HCT116 (cell line): ENCODE results near the gene VIT. TPM values are rescaled to one million over a fixed set of nuclear protein-coding genes. Genes with fewer than 3 reads are reported as not detected.

Source experiments
- ATAC-seq: fragments of 200-7000 bp; cut with Tn5 transposase; 2 replicates; pipeline ENCODE4 v1.9.1; 2020; ENCODE audit warnings: mild to moderate bottlenecking, moderate library complexity
- BruUV-seq: library from RNA; stranded (reverse); fragments of 400-500 nt; replicated peaks from 2 replicates; lab custom pipeline; 2021; lab: Mats Ljungman, UMichigan
- CTCF ChIA-PET: fragments of 300-600 bp; sonication (Branson Sonifier 250); formaldehyde crosslinking; loops from one replicate; lab custom pipeline; 2021; ENCODE audit warnings: antibody characterized with exemption; lab: Charles Lee
- POLR2A ChIA-PET: fragments of 300-600, 350-600 bp; sonication (Branson Sonifier 250); formaldehyde crosslinking; loops from one replicate; lab custom pipeline; 2021; ENCODE audit warnings: antibody characterized with exemption; lab: Charles Lee
- RAD21 ChIA-PET, 2 experiments: fragments of 300-600 bp; sonication (Branson Sonifier 250); formaldehyde crosslinking; loops; one replicate each; lab custom pipeline; 2023; ENCODE audit warnings: low total read pairs in 2 of 2; ENCODE audit not compliant: uncharacterized antibody in 2 of 2, unreplicated experiment in 2 of 2, low non-redundant PET in 1 of 2; lab: Charles Lee
- DNase-seq: peaks from one replicate; pipeline ENCODE4 v3.0.0-alpha.2; 2010; ENCODE audit warnings: low read depth, low spot score
- H2AFZ ChIP-seq: fragments of 200-600 bp; shearing (Covaris generic), sonication (generic); 2 replicates; pipeline ENCODE4 v1.6.1; 2017; ENCODE audit warnings: low read depth, mixed run types, mixed read lengths, antibody characterized with exemption, low read length; ENCODE audit not compliant: poor library complexity, severe bottlenecking
- H3K27ac ChIP-seq: 2 replicates; pipeline ENCODE4 v1.5.1; 2012; ENCODE audit warnings: low read depth, low read length
- H3K27me3 ChIP-seq: fragments of 200-600 bp; sonication (generic); 2 replicates; pipeline ENCODE4 v1.6.1; 2016; ENCODE audit warnings: mixed run types, low read length, mixed read lengths; ENCODE audit not compliant: insufficient read depth
- H3K36me3 ChIP-seq, 2 experiments: fragments of 200-500 bp in 1 of 2; fragments of 200-600 bp in 1 of 2; sonication (Bioruptor generic) in 1 of 2; sonication (generic) in 1 of 2; 2 replicates each; pipeline versions ENCODE4 v1.5.1 to v1.6.1; 2014 to 2016; ENCODE audit warnings: low read length in 2 of 2, inconsistent platforms in 1 of 2, mixed read lengths in 1 of 2, mixed run types in 1 of 2; ENCODE audit not compliant: insufficient read depth in 2 of 2, control insufficient read depth in 1 of 2
- H3K4me1 ChIP-seq, 2 experiments: fragments of 200-600 bp in 1 of 2; sonication (generic) in 1 of 2; 2 replicates each; pipeline versions ENCODE4 v1.5.1 to v1.6.1; 2012 to 2017; ENCODE audit warnings: low read length in 2 of 2, inconsistent platforms in 1 of 2, mild to moderate bottlenecking in 1 of 2, mixed read lengths in 1 of 2, mixed run types in 1 of 2, moderate library complexity in 1 of 2; ENCODE audit not compliant: insufficient read depth in 2 of 2, control insufficient read depth in 1 of 2
- H3K4me2 ChIP-seq: fragments of 200-600 bp; sonication (generic); 2 replicates; pipeline ENCODE4 v1.6.1; 2017; ENCODE audit warnings: mixed run types, low read length, mixed read lengths
- H3K4me3 ChIP-seq, 2 experiments: fragments of 200-600 bp in 1 of 2; sonication (generic) in 1 of 2; replicated peaks in 1 of 2; 2 replicates each; pipeline ENCODE4 v1.5.1; 2011 to 2016; ENCODE audit warnings: low read length in 2 of 2, control low read depth in 1 of 2, low read depth in 1 of 2, mild to moderate bottlenecking in 1 of 2, mixed read lengths in 1 of 2, mixed run types in 1 of 2
- H3K79me2 ChIP-seq: fragments of 200-600 bp; sonication (generic); 2 replicates; pipeline ENCODE4 v1.6.1; 2017; ENCODE audit warnings: mild to moderate bottlenecking, mixed run types, low read length, moderate library complexity, mixed read lengths; ENCODE audit not compliant: insufficient read depth
- H3K9ac ChIP-seq: fragments of 200-600 bp; sonication (generic); 2 replicates; pipeline ENCODE4 v1.6.1; 2016; ENCODE audit warnings: low read length, mixed read lengths
- H3K9me2 ChIP-seq: fragments of 200-600 bp; sonication (generic), shearing (Covaris generic); 2 replicates; pipeline ENCODE4 v1.6.1; 2017; ENCODE audit warnings: mixed run types, mild to moderate bottlenecking, moderate library complexity; ENCODE audit not compliant: insufficient read depth
- H3K9me3 ChIP-seq, 2 experiments: fragments of 200-500 bp in 1 of 2; fragments of 200-600 bp in 1 of 2; sonication (Bioruptor generic) in 1 of 2; sonication (generic) in 1 of 2; 2 replicates each; pipeline ENCODE4 v1.6.1; 2014 to 2017; ENCODE audit warnings: low read length in 2 of 2, mixed read lengths in 2 of 2, inconsistent platforms in 1 of 2, low read depth in 1 of 2, mild to moderate bottlenecking in 1 of 2, mixed run types in 1 of 2, moderate library complexity in 1 of 2; ENCODE audit not compliant: control insufficient read depth in 1 of 2, insufficient read depth in 1 of 2
- H4K20me1 ChIP-seq: fragments of 200-600 bp; sonication (generic), shearing (Covaris generic); 2 replicates; pipeline ENCODE4 v1.6.1; 2017; ENCODE audit warnings: mixed run types, mild to moderate bottlenecking, moderate library complexity; ENCODE audit not compliant: insufficient read depth
- CEBPB ChIP-seq: IDR thresholded peaks from 2 replicates; pipeline ENCODE4 v1.6.1; 2012; ENCODE audit warnings: low read depth
- FOSL1 ChIP-seq: IDR thresholded peaks from 2 replicates; pipeline ENCODE4 v1.6.1; 2012; ENCODE audit warnings: low read depth
- RAD21 ChIP-seq: IDR thresholded peaks from 2 replicates; pipeline ENCODE4 v1.6.1; 2012; ENCODE audit warnings: low read depth, mild to moderate bottlenecking
- TCF7L2 ChIP-seq: IDR thresholded peaks from 2 replicates; pipeline ENCODE4 v1.7.0; 2011; ENCODE audit warnings: borderline replicate concordance, inconsistent platforms; ENCODE audit not compliant: insufficient read depth, insufficient read length; ENCODE audit errors: extremely low read depth
- ZFX ChIP-seq: fragments of 450-650 bp; IDR thresholded peaks from 2 replicates; pipeline ENCODE4 v1.6.1; 2017
- intact Hi-C: fragments of 100-400 bp; cut with micrococcal nuclease; formaldehyde crosslinking; loops from 2 replicates; pipeline ENCODE4 v1.10.0; 2022
- total RNA-seq: library from RNA; stranded (reverse); gene quantifications from one replicate; pipeline ENCODE4 v1.2.1, GENCODE V29; 2021; ENCODE audit not compliant: unreplicated experiment
- TF ChIP-seq, protein P1 (sequence below): IDR thresholded peaks from 2 replicates; pipeline ENCODE4 v1.6.1; 2012; ENCODE audit warnings: low read depth
- TF ChIP-seq, protein P2 (sequence below): IDR thresholded peaks from 2 replicates; pipeline ENCODE4 v1.6.1; 2012

VIT gene
- total RNA-seq, 1 experiment from 2014 or later, result not detected

DNA sequence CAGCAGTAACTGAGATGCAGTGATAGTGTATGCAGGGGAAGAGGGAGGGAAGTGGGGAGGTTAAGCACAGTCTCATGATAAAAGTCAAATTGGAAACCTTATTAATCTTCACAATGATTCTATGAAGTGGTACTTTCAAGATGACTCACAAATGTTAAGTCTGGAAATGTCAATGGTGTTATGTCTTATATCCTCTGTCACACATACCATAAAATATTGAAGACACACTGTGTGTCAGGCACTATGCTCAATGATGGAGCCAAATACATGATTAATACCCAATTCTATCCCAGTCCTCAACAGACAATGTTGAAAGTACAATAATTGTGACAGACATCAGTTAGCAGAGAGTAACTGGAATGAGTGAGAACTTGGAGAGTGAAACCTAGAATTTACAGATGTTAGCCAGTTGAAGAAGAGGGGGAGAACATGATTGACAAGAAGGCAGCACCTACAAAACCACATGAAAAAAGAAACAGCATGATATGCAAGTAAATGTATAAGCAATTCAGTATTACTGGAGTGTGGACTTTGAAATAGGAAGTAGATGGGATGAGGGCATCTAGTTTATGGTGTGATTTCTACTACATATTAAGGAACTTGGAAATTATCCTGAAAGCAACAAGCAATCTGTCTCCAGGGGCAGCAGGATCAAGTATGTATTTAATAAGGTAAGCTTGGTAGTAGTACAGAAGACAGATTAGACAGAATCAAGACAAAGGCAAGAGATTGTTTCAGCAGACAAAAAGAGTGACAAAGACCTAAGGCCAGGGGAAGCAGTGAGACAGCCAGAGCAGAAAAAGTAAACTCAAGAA is 162.3 kb downstream of the VIT start:
- Histone ChIP-seq H3K9me3 (no peaks in the 10 kb centered on the region), H3K79me2 (no peaks in the 10 kb centered on the region), H3K27ac (no peak overlapping the region), H3K4me2 (no peak overlapping the region), H3K27me3 (no peaks in the 10 kb centered on the region), H3K4me3 (no peak overlapping the region), H4K20me1 (no peaks in the 10 kb centered on the region), H2AFZ (no peak overlapping the region), H3K9me2 (no peaks in the 10 kb centered on the region), H3K36me3 (no peaks in the 10 kb centered on the region), H3K4me1 (no peaks in the 10 kb centered on the region), H3K9ac (no peak overlapping the region)
- ATAC-seq, result no peak
- intact Hi-C loops, result no loop called here
- TF ChIP-seq RAD21 (no peak), ZFX (no peak), FOSL1 (no peak), TCF7L2 (no peak), CEBPB (no peak)
- TF ChIP-seq, protein P1, sequence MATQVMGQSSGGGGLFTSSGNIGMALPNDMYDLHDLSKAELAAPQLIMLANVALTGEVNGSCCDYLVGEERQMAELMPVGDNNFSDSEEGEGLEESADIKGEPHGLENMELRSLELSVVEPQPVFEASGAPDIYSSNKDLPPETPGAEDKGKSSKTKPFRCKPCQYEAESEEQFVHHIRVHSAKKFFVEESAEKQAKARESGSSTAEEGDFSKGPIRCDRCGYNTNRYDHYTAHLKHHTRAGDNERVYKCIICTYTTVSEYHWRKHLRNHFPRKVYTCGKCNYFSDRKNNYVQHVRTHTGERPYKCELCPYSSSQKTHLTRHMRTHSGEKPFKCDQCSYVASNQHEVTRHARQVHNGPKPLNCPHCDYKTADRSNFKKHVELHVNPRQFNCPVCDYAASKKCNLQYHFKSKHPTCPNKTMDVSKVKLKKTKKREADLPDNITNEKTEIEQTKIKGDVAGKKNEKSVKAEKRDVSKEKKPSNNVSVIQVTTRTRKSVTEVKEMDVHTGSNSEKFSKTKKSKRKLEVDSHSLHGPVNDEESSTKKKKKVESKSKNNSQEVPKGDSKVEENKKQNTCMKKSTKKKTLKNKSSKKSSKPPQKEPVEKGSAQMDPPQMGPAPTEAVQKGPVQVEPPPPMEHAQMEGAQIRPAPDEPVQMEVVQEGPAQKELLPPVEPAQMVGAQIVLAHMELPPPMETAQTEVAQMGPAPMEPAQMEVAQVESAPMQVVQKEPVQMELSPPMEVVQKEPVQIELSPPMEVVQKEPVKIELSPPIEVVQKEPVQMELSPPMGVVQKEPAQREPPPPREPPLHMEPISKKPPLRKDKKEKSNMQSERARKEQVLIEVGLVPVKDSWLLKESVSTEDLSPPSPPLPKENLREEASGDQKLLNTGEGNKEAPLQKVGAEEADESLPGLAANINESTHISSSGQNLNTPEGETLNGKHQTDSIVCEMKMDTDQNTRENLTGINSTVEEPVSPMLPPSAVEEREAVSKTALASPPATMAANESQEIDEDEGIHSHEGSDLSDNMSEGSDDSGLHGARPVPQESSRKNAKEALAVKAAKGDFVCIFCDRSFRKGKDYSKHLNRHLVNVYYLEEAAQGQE, result no peak
- TF ChIP-seq, protein P2, sequence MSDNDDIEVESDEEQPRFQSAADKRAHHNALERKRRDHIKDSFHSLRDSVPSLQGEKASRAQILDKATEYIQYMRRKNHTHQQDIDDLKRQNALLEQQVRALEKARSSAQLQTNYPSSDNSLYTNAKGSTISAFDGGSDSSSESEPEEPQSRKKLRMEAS, result no peak
- BruUV-seq, result no TSS peak
- ChIA-PET CTCF (no interaction called here), POLR2A (no interaction called here), RAD21 (no interaction called here)
- DNase-seq, result no peak
